HG02943 (cell line): ENCODE results near the gene UBE2C.
"Not testable (repeated sequence)": the region's sequence is repeated elsewhere in the genome, so short reads cannot be mapped to it uniquely, and the experiment has no call there.

ENCODE experiments used
- ATAC-seq: cut with Tn5 transposase; IDR thresholded peaks from one replicate; pipeline ENCODE4 v1.9.1; 2021; ENCODE audit warnings: mild to moderate bottlenecking, low read depth, moderate library complexity; ENCODE audit not compliant: unreplicated experiment

Gene UBE2C

GRCh38 chr20:45829673-45830106 is 17.2 kb downstream of the UBE2C start:
- ATAC-seq = not testable (repeated sequence)

GRCh38 chr20:45832619-45833018 is 20.2 kb downstream of the UBE2C start:
- no peak for ATAC-seq

- no peak for ATAC-seq
Measured at GRCh38 chr20:45833030-45833882, 20.8 kb downstream of the UBE2C start, which contains the start of gene SNX21. SNX21 (plus strand) TSS chr20:45833799; CDS start chr20:45833920, 121 bp downstream.

- no peak for ATAC-seq
Measured at GRCh38 chr20:45833883-45834796, 21.7 kb downstream of the UBE2C start.

GRCh38 chr20:45834797-45835161 is 22.3 kb downstream of the UBE2C start:
- ATAC-seq = no peak

GRCh38 chr20:45835329-45835765 is 22.9 kb downstream of the UBE2C start:
- ATAC-seq = no peak

- ATAC-seq = no peak
Measured at GRCh38 chr20:45835825-45836224, 23.4 kb downstream of the UBE2C start.

- ATAC-seq = no peak
Measured at GRCh38 chr20:45836841-45837240, 24.4 kb downstream of the UBE2C start.

GRCh38 chr20:45840700-45841198 is 28.3 kb downstream of the UBE2C start:
- no peak for ATAC-seq

- ATAC-seq = no peak
Measured at GRCh38 chr20:45841407-45842129, 29.1 kb downstream of the UBE2C start.

- no peak for ATAC-seq
Measured at GRCh38 chr20:45842169-45842812, 29.8 kb downstream of the UBE2C start.

- no peak for ATAC-seq
Measured at GRCh38 chr20:45843506-45843905, 31.1 kb downstream of the UBE2C start.

- no peak for ATAC-seq
Measured at GRCh38 chr20:45845452-45845851, 33.0 kb downstream of the UBE2C start.

- no peak for ATAC-seq
Measured at GRCh38 chr20:45848421-45848820, 36.0 kb downstream of the UBE2C start.

- no peak for ATAC-seq
Measured at GRCh38 chr20:45848969-45849582, 36.6 kb downstream of the UBE2C start.

GRCh38 chr20:45850238-45850637 is 37.8 kb downstream of the UBE2C start:
- ATAC-seq = no peak

GRCh38 chr20:45850926-45851325 is 38.5 kb downstream of the UBE2C start:
- ATAC-seq = no peak

- no peak for ATAC-seq
Measured at GRCh38 chr20:45851501-45851900, 39.1 kb downstream of the UBE2C start.

GRCh38 chr20:45852326-45852725 is 39.9 kb downstream of the UBE2C start:
- no peak for ATAC-seq
